Glomerular endothelial cell (primary cell): ENCODE measurements around the gene AHSP. TPM values are rescaled to one million over a fixed set of nuclear protein-coding genes. Genes with fewer than 3 reads are reported as not detected.
"Not testable (repeated sequence)": the region's sequence is repeated elsewhere in the genome, so short reads cannot be mapped to it uniquely, and the experiment has no call there.

Experiments
- DNase-seq: peaks from one replicate; pipeline ENCODE4 v3.0.0-alpha.2; 2011; ENCODE audit warnings: low read depth, low spot score; ENCODE audit errors: extremely low read depth
- total RNA-seq: library from RNA; depleted of rRNA; stranded (reverse); fragments of >200 nt; gene quantifications from 2 replicates; pipeline ENCODE4 v1.2.3, GENCODE V29; 2015

AHSP gene
- total RNA-seq, 1 donor from 2014 or later = not detected

DNA sequence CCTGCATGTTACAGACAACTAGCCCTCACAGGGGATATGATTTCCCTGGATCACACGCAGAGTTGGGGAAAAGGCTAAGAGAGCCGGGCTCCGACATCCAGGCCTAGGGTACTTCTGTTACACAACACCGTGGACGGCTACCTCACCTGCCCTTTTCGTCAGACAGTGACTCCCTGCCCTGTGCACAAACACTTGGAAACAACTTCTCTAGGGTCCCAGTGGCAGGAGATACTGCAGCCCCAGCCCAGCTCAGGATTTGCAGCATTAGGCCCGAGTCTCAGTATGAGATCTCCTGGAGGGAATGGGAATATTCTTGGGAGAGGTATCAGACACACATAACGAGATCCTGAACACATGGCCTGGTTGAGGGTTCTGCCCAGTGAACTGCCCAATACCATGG is 27.8 kb upstream of the AHSP start:
- no peak for DNase-seq

DNA sequence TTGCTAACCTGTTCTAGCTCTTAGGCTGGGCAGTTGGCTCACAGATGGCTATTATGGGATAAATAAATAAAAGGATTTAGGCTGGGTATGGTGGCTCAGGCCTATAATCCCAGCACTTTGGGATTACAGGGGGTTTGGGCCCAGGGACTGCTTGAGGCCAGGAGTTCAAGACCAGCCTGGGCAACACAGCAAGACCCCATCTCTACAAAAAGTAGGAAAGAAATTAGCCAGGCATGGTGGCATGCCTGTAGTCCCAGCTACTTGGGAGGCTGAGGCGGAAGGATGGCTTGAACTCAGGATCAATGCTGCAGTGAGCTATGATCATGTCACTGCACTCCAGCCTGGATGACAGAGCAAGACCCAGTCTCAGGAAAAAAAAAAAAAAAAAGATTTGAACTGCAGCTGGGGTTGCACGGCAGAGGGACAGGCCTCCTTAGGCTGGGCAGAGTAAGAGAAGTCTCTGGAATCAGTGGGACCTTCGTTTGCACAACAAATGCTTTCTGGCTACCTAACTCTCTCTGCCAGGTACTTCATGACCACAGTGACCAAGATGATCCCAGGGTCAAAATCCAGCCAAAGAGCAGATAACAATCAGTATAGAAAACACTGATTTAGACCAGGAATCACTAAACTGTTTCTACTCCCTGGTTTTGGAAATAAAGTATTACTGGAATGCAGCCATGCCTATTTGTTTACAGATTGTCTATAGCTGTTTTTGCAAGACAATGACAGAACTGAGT is 26.3 kb upstream of the AHSP start:
- no peak for DNase-seq

DNA sequence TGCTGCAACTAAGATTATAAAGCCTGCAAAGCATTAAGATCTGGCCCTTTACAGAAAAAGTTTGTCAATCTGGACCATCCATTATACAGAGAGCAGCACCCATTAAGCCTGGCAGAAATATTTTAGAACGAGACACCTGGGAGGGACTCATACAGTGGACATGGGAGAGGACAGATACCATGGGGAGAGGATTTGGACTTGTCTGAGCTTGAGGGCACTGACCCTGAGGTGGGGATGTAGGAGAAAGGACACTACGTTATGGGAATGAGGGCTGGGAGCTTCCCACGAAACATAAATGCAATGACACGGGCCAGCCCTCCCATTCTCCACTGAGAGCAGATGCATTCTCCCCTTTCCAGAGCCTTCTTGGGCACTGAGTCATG is 25.7 kb upstream of the AHSP start:
- DNase-seq = no peak

DNA sequence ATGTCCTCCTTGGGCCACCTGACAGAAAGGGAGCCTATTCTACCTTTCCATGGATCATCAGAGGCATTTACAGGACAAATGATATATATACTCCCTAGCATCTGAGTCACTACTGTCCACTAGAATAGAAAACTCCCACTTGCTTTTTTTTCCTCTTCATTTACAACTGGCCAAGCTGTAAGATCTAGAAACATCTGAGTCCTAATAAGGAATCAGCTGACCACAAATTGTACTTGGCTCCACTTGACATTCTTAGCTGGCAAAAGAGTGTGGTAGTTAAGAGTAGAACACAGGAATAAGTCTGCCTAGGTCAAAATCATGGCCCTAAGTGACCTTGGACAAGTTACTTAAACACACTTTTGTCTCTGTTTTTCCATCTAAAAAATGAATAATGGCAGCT is 24.7 kb upstream of the AHSP start:
- no peak for DNase-seq

DNA sequence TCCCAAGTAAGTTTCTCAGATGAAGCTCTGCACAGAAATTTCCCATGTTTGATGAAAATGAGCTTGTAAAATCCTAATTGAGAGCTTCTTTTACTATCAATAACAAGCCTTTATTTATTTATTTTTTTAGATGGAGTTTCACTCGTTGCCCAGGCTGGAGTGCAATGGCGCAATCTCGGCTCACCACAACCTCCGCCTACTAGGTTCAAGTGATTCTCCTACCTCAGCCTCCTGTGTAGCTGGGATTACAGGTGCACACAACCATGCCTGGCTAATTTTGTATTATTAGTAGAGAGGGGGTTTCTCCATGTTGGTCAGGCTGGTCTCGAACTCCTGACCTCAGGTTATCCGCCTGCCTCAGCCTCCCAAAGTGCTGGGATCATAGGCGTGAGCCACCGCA is 24.1 kb upstream of the AHSP start:
- DNase-seq = not testable (repeated sequence)

DNA sequence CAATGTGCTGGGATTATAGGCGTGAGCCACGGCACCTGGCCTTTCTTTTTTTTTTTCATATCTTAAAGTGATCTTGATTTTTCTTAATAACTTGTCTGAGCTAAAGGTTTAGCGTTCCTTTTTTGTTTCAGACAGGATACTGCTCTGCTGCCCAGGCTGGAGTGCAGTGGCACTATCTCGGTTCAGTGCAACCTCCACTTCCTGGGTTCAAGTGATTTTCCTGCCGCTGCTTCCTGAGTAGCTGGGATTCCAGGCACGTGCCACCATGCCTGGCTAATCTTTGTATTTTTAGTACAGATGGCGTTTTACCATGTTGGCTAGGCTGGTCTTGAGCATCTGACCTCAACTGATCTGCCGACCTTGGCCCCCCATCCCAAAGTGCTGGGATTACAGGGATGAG is 23.5 kb upstream of the AHSP start:
- DNase-seq = no peak

DNA sequence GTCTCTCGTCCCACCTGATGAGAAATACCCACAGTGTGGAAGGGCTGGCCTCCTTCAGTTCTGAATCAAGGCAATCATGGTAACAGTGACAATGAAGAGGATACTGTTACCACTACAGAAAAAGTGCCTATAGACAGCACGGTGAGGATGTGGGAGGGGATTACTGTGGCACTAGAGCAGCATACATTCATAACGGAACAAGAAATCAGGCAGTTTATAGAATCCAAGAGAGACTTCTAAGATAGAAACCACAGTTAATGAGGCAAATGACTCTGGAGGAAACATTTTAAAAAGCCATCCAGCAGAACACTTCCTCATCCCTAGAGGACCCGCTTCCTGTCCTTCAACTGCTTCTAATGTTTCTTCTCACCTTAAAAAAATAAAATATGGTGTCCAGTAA is 22.2 kb upstream of the AHSP start:
- DNase-seq = no peak

DNA sequence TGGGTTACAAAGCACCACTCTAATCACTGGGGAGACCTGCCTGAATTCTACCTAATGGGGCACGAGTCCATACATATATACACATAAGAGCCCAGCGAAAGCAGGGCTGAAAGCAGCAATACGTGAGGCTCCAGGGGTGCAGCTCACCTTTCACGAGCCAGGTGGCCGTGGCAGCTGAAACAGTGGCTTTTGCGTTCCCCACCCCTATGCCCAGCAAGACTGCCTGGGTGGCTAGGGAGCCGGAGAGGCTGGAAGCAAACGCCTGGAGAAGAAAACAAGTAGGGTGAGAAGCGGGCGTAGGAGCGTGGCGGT is 20.1 kb upstream of the AHSP start:
- DNase-seq = no peak

DNA sequence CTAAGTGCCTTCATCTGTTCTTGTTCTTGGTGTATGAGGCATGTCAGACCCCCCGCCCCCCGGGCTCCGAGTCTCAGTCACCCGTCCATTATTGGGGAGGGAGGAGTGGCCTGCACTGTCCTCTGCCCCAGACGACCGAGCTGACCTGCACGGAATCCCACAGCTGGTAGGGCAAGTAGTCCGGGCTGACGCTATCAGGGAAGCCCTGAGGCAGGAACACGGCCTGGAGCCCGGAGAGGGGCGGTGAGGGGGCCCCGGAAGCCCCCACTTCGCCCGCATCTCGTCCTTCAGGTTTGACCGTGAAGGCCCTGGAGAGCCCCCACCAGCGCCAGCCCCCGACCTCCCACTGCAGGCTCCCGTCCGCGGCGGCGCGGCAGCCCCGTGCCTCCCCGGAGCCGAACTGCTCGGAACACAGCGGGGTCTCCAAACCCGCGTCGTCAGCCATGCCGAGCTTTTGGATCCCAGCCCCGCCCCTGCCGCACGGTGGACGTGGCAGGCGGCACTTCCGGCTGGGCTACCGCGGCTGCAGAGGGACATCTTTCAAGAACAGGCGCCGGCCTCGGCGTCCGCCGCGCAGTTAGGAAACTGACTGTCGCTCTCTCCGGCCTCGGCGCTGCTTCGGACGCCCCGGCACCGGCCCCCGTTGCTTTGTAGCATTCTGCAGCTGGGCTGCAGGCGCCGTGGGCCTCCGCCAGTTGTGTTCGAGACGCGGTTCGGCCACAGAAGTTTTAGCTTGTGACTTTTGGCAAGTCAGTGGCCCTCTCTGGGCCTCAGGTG is 19.6 kb upstream of the AHSP start, which contains the start of gene RUSF1:
Gene RUSF1 (minus strand): TSS at position 463 of the 777 bp plus-strand sequence. CDS start 18 bp downstream, at position 445.
- no peak for DNase-seq

DNA sequence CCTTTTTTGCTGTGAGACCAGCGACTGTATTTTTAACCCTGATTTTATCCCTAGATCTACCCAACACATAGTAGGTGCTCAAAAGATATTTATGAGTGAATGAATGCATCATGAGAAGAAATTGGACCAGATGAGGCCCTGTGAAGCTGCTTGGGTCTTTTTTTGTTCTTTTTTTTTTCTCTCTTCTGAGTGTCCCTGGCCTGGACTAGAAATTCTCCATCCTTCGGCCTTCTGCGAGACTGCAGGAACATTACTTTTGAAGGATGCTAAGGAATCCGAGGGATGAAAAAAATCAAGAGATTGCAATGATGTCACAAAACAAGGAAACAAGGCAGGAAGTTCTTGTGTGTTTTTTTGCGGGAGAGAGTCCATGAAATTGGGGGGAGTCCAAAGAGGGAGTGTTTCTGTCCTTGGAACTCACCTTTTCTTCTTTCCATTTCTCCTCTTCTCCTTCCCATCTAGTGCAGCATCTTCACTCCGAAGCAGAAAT is 18.9 kb upstream of the AHSP start:
- no peak for DNase-seq

DNA sequence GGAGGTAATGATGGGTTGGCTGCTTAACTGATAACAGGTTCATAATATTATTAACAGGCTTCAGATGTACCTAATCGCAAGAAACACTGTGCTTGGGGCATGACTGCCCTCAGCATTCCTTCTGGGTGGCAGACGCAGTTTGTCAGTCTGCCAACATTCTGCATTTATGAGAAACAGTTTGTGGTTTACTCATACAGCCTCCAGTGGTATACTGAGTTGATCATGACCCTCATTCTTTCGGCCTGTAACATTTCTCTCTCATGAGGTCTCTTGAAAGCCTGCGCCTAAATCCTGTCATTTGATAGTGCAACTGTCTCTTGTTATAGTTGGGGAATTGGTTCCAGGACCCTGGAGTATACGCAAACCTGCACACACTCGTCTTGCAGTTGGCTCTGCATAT is 14.6 kb upstream of the AHSP start:
- no peak for DNase-seq

DNA sequence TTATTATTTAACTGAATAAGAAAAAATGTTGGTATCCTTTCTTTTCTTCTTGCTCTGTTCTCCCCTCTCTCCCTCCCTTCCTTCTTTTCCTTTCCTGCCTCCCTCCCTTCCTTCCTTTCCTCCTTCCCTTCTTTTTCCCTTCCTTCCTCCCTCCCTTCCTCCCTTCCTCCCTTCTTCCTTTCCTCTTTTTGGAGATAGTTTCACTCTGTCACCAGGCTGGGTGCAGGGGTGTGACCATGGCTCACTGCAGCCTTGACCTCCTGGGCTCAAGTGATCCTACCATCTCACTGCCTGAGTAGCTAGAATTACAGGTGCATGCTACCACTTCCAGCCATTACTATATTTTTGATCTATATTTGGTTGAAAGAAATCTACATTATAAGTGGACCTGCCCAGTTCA is 13.8 kb upstream of the AHSP start:
- no peak for DNase-seq

DNA sequence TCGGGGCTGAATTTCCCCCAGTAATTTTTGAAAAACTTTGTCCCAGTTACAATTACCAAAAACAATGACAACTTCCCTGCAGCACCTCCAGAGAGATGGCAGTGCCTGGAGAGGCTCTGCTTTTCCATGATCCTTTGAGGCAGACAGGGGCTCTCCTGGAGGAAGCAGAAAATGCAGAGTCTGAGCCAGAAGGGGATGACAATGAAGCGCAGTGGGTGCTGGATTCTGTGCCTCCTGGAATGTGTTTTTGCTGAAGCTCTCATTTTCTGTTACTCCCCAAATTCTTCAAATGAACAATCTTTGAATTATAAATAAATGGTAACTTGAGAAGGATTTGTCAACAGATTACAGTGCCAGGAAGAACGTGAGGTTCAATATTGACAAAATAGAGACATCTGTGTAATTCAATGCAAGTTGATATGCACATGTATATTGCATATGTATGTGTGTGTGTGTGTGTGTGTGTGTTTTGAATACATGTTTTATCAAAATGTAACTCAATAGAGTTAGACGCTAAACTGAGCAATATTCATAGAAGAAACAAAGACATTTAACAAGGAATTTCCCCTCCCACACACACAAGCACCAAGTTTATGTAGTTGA is 9.8 kb upstream of the AHSP start:
- no peak for DNase-seq

DNA sequence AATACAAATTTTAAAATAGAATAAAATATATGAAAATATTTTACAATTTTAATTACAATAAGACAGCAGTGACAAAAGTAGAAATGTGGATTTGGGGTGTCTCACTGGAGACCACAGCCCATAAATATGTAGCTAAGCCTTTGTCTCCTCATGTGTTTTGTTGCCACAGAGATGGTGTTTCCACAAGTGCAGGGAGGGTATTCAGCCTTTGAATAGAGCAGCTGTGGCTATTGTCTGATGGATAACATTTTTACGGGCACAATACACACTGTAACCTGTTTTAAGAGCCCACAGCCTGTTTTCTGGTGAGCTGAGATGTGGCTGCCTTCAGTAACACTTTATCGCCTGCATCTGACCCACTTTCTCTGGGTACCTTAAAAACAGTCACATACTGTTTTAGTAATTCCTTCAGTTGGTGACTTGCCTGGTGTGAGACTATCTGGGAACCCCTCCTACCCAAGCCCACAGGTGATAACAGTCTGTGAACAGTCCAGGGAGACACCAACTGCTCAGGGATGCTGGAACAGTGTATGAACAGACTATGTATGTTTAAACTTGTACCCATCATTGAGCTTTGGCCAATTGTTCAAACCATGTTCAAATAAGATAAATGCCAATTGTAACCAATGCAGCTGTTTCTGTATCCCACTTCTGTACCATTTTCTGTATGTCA is 7.8 kb upstream of the AHSP start:
- DNase-seq = no peak

DNA sequence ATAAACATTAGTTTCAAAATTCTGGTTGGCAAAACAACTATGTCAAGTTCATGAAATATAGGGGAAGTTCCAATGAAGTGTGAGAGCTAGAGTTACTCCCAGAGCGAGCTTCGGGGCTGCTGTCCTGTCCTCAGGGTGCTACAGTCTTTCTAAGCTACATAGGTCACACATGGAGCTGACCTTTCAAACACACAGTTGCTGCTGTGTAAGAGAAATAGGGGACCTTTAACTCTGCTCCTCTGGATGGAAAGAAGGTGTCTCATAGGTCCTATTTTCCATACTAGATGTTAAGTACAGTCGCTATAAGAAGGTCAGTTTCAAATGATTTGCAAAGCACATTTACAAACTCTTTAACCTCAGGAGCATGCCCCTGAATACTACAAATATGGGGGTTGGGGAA is 6.3 kb upstream of the AHSP start:
- no peak for DNase-seq

DNA sequence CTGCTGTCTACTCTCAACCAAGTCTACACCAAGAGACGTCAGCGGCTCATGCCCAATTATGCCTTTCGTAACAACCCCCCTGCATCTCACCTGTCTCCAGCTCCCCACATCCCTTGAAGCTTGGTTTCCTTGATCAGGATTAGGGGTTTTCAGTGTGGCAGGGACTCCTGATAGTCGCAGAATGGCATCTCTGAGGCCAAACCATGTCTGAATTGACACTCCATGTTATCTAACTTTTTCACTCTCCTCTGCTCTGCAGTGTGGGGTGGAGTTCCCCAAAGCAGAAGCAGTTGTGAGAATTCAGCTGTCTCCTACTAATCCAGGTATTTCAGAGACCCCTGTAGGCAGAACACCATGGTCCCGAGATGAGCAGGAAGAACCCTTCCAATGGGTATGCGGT is 5.6 kb upstream of the AHSP start:
- DNase-seq = no peak

DNA sequence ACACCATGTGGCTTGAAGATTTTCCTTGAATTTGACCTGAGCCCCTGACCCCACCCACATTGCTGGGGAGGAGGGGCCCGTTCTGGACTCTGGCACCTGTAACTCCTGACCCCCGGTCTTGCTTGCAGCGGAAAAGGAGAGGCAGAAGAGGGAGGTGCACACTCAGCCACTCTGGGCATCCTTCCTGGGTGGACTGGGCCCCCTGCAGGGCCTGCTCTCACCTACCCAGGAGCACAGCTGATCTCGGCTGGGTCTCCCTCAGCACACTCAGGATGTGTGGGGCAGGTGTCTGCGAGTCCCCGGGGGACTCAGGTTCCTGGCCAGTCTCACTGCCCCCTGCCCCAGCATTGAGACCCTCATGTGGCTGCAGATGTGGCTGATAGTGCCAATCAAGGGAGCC is 3.9 kb upstream of the AHSP start:
- not testable (repeated sequence) for DNase-seq

DNA sequence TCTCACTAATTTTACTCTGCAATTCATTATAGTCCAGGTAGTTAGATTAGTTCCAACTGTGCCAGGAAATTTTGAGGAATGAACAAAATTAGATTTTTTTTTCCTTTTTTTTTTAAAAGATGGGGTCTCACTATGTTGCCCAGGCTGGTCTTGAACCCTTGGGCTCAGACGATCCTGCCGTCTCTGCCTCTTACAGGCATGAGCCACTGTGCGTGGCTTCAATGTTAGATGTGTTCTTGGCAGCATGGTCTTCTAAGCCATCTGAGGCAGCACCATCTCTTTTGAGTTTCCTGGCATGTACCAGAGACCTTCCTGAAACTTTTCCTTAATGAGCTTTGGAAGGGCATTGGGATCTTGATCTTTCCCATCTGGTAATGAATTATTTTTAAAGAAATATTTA is 2.6 kb upstream of the AHSP start:
- DNase-seq = no peak

DNA sequence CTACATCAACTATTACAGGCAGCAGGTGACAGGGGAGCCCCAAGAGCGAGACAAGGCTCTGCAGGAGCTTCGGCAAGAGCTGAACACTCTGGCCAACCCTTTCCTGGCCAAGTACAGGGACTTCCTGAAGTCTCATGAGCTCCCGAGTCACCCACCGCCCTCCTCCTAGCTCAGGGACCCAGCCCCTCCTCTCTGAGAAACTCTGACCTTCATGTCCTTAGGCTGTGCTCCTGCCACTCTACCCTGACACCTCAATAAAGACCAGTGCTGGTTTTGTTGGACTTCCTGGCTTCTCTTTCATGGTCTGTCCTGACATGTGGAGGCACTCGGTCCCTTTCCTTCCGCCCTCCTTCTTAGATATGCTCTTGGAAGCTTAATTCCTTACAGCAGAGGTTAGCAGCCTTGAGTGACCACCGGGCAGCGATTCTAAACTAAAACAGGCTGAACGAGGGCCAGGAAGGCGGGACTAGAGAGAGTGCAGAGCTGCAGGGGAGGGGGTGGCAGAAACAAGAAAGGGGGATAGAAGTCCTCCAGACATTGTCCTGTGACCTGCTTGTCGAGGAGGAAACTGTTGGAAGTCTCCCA is 915 bp downstream of the AHSP start:
- no peak for DNase-seq

DNA sequence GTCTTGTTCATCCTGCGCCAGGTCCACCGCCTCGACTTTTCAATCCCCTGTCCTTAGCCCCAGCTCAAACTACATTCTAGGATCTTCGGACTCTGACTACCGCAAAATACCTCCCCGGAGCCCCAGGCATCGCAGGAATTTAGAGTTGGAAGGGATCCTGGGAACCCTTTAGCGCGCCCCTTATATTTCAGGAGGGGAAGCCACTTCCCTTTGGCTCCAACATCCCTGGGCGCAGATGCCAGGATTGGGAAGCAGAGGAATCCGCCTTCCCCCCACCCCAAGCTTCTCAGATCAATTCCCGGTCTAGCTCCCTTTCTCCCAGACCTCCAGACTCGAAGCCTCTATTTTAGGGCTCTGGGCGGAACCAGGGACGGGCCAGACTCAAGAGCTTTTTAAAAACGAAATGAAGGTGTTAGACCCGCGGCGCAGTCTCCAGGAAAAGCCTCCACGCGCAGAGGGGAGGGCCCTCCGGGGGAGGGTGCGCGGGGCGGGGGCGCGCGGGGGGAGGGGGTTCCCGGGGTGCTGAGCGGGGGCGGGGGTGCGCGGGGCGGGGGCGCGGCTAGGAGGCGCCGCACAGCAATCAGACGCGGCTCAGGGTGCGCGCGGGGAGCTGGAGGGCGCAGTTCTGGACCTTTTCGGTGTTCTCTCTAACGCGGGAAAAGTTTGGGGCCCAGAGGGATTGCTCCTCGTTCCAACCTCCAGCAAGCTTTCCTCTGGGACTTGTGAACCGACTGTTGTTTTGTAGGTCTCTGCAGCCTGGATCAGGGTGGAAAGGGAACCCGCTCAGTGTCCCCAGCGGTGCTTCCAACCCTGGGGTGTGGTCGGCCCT is 1.6 kb downstream of the AHSP start:
- no peak for DNase-seq
